Choroid plexus epithelial cell (primary cell): ENCODE data around the gene SKIC2.
"Not testable (repeated sequence)": the region's sequence is repeated elsewhere in the genome, so short reads cannot be mapped to it uniquely, and the experiment has no call there.

Experiments used
- DNase-seq: peaks from one replicate; pipeline ENCODE4 v3.0.0-alpha.2; 2010; ENCODE audit warnings: low read depth
- H3K4me3 ChIP-seq: 2 replicates; pipeline ENCODE4 v1.5.1; 2011; ENCODE audit warnings: low read depth, mild to moderate bottlenecking, control low read depth, low read length, moderate library complexity
- CTCF ChIP-seq: conservative IDR thresholded peaks from 2 replicates; pipeline ENCODE4 v1.5.1; 2011; ENCODE audit warnings: low read depth, mild to moderate bottlenecking, control low read depth, inconsistent platforms, low read length, moderate library complexity

Gene SKIC2

GRCh38 chr6:31977816-31978431 is 18.9 kb downstream of the SKIC2 start:
- no peak for TF ChIP-seq CTCF
- DNase-seq, result no peak
- H3K4me3 ChIP-seq, result no peak overlapping the region

DNA sequence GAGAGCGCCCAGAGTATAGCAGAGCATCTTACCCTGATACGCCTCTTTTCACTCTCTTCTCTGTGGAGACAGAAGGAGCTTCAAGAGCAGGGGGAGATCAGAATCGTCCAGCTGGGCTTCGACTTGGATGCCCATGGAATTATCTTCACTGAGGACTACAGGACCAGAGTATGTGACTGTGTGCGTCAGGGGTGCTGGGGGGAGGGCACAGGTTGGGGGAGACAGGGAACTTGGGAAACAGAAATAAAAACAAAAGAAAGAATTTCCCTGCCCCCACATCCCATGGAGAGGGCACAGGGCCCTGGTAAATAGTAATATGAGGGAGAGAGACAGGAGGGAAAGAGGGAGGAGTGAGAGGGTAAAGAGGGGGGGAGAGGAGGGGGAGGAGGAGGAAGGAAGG is 19.9 kb downstream of the SKIC2 start:
- no peak for TF ChIP-seq CTCF
- DNase-seq, result no peak
- H3K4me3 ChIP-seq, result no peak overlapping the region

DNA sequence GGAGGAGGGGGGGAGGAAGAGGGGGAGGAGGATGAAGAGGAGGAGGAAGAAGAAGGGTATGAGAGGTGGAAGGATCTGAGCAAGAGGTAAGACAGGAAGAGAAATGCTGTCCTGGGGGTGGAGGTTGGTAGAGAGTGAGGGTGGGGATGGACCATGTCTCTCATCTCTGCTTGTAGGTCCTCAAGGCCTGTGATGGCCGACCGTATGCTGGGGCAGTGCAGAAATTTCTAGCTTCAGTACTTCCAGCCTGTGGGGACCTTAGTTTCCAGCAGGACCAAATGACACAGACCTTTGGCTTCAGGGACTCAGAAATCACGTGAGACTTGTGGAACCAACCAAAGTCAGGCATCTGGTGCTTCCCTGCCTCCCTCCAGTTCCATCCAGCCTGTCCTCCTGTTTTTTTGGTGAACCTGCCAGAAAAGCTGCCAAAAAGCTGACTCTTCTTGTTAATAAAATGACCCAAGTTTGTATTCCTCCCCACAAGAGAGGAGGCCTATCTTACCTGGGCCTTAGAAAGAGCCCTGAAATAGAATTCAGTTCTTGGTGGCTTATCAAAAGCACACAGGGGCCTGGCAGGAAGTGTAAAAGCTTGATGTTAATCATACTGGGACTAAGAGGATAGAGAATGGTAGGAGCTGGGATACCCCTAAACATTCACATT is 20.4 kb downstream of the SKIC2 start:
- TF ChIP-seq CTCF, result no peak
- DNase-seq, result no peak
- no peak overlapping the region for H3K4me3 ChIP-seq

DNA sequence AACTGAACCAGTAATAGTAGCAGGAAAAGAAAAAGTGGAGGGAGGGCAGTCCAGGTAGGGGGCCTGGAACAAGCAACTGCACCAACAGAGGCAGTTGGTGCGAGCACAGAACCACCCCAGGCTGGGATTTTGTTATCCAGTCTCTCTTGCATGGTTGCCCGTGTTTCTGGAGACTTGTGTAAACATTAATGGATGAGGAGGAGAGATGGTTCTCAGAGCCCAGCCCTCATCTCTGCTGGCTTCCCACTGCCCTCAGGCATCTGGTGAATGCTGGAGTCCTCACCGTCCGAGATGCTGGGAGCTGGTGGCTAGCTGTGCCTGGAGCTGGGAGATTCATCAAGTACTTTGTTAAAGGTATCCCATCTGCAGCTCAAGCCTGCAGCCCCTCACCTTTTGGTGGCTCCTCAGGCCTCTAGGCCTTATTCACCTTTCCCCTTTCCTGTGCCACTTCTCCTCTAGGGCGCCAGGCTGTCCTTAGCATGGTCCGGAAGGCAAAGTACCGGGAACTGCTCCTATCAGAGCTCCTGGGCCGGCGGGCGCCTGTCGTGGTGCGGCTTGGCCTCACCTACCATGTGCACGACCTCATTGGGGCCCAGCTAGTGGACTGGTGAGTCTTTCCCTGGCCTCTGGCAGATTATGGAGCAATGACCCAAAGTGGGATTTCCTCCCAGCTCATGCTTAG is 21.4 kb downstream of the SKIC2 start:
- H3K4me3 ChIP-seq, DNase-seq: not testable (repeated sequence)

- not testable (repeated sequence) for DNase-seq, H3K4me3 ChIP-seq
These were observed 22.0 kb downstream of the SKIC2 start for GRCh38 chr6:31980998-31981397.

- not testable (repeated sequence) for H3K4me3 ChIP-seq
These were observed 22.8 kb downstream of the SKIC2 start, which contains the start of gene C4A for GRCh38 chr6:31981744-31982143. C4A (plus strand) TSS chr6:31982057; CDS start chr6:31982108, 51 bp downstream.

GRCh38 chr6:31989363-31989762 is 30.4 kb downstream of the SKIC2 start:
- not testable (repeated sequence) for DNase-seq, H3K4me3 ChIP-seq

More at GRCh38 chr6:31981744-31982143, 22.8 kb downstream of the SKIC2 start, which contains the start of gene C4A:
- not testable (repeated sequence) for DNase-seq

DNA sequence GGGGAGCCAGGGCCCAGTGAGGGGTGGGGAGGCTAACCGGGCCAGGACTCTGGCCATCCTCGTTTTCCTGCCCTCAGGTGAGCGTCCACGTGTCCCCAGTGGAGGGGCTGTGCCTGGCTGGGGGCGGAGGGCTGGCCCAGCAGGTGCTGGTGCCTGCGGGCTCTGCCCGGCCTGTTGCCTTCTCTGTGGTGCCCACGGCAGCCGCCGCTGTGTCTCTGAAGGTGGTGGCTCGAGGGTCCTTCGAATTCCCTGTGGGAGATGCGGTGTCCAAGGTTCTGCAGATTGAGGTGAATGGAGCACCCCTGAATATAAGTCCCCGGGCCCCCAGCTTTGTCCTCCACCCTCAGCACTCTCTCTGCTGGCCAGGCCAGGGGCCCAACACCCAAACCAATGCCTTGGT is 35.4 kb downstream of the SKIC2 start:
- DNase-seq, H3K4me3 ChIP-seq: not testable (repeated sequence)

- DNase-seq, H3K4me3 ChIP-seq: not testable (repeated sequence)
These were observed 37.4 kb downstream of the SKIC2 start for GRCh38 chr6:31996385-31996784.

- not testable (repeated sequence) for H3K4me3 ChIP-seq, DNase-seq
These were observed 43.7 kb downstream of the SKIC2 start for GRCh38 chr6:32002546-32003268.

DNA sequence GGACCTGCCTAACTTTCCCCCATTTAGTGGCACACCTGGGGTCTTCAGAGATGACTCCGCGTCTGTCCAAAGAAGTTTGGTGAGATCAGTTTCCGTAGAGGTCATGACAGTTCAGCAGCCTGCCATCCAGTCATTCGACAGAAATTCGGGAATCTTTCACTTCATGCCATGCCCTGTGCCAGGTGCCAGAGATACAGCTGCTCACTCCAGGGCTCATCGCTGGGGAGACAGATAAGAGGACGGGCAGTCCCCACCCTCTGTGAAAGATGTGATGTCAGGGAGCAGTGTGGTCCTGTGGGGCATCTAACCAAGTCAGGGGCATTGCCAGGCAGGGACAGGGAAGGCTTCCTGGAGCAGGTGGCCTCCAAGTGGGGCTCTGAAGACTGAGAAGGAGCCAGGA is 44.3 kb downstream of the SKIC2 start:
- H3K4me3 ChIP-seq, DNase-seq: not testable (repeated sequence)

GRCh38 chr6:32004393-32004792 is 45.4 kb downstream of the SKIC2 start:
- not testable (repeated sequence) for DNase-seq, H3K4me3 ChIP-seq

DNA sequence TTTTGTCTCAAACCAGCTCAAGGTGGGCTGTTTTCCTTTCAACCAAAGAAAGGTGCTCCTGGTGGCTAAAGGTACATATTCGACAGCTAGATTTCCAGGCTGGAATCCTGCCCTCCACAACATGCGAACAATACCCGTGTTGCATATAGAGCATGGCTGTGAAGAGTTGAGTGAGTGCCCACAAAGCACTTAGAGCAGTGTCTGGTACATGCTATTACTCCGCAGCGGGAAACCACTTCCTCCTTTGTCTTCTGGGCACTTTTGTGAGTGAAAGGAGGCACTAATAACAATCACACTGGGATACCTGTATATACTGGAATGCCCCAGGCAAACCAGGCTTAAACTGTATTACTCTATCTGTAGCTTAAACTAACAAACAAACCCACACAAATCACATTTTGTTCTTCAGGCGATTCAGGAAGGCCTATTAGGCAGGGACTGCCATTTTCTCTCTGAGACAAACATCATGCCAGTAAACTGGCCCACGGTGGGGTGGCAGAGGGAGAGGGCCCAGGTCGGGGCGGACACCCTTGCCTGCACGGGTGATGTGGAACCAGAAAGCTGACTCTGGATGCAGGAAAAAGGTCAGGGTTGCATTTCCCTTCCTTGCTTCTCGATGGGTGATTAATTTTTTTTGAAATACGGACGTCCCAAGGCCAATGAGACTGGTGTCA is 46.0 kb downstream of the SKIC2 start:
- H3K4me3 ChIP-seq, DNase-seq: not testable (repeated sequence)

- DNase-seq, H3K4me3 ChIP-seq: not testable (repeated sequence)
These were observed 46.5 kb downstream of the SKIC2 start for GRCh38 chr6:32005538-32005880.
